CD4-positive, alpha-beta T cell treated with Interferon alpha-2 for 1 hour (primary cell): Measurements from ENCODE around the gene POU5F2.

Experiments
- DNase-seq, 2 donors: peaks; one replicate each; pipeline ENCODE4 v3.0.0-alpha.2; 2020 to 2022

POU5F2 gene

DNA sequence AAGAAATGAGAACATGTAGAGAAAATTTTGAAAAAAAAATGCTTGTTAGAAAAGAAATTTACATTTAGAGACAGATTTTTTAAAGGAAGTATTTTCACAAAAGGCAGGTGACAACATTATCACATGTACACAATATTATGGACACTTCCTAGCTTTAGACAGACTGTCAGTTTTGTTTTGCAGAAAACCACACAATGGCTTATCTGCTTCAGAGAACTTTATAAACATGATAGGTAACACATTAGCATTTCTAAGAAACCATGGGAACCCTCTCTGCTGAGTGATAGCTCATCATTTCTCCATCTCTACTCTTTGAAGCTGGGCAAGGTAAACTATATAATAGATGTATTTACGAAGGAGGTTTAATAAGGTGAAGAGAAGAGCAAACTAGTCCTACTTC, 25.6 kb downstream of the POU5F2 start:
- no peak for DNase-seq

DNA sequence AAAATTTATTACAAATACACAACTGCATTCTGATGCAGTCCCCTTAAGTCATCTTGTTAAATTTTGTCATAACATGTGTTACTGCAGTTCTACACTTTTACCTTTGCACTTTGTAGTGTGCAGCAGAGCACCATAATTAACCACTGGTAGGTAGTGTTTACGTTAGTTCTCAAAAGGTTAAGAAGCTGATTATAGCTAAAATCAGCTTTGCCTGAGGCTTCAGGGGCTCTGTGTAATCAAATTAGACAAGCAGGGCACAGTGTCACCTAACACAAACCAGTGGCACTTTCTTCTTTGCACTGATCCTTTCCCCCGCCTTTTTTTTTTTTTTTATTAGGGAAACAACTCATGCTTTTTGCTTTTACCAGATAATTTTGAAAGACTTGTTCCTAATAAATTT, 26.1 kb downstream of the POU5F2 start:
- DNase-seq, result no peak

DNA sequence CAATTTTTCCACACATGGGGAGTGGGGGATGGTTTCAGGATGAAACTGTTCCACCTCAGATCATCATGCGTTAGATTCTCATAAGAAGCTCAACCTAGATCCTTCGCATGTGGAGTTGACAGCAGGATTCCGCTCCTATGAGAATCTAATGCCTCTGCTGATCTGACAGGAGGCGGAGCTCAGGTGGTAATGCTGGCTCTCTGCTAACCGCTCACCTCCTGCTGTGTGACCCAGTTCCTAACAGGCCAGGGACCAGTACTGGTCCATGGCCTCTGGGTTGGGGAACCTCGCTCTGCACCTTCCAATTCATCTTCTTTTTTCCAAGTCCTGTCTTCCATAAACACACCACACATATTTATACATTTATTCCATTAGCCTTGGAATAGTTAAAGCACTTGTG, 33.0 kb downstream of the POU5F2 start:
- DNase-seq, result no peak

DNA sequence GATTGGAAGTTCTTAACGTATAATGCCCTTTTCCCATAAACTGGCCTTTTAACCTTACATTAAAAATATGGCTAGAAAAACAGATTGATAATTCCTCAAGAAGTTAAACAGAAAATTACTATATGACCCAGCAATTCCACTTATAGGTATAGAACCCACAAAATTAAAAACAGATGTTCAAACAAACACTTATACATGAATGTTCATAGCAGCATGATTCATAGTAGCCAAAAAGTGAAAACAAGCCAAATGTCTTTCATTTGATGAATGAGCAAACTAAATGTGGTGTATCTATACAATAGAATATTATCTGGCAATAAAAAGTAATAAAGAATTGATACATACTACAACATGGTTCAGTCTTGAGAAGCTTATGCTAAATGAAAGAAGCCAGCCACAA, 35.5 kb downstream of the POU5F2 start:
- no peak for DNase-seq

DNA sequence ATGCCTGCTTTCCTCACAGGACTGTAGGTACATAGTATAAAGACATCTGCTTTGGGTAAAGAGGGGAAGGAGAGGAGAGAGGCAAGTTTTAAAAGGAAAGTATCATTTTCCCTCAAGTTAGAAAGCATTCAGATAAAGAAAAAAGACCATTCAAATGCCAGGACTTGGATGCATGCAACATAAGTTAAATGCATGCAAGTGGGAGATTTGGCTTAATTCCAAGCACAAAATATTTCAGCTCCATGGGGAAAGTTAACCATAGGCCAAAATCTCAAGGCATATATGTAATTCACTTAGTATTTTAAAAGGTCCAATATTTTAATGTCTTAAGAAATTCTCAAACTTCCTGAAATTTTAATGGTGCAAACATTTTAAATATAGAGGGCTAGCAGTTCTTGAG, 36.4 kb downstream of the POU5F2 start:
- no peak for DNase-seq

DNA sequence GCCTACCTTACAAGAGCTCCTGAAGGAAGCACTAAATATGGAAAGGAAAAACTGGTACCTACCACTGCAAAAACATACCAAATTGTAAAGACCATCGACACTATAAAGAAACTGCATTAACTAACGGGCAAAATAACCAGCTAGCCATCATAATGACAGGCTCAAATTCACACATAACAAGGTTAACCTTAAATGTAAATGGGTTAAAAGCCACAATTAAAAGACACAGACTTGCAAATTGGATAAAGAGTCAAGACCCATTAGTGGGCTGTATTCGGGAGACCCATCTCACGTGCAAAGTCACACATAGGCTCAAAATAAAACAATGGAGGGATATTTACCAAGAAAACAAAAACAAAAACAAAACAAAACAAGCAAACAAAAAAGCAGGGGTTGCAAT, 49.4 kb downstream of the POU5F2 start:
- no peak for DNase-seq
